ENCODE measurements around the gene LSM14B. TPM values are rescaled to one million over a fixed set of nuclear protein-coding genes. Genes with fewer than 3 reads are reported as not detected.

Gene LSM14B
- total RNA-seq, 1 experiment from 2014 or later = 72.5 TPM

DNA sequence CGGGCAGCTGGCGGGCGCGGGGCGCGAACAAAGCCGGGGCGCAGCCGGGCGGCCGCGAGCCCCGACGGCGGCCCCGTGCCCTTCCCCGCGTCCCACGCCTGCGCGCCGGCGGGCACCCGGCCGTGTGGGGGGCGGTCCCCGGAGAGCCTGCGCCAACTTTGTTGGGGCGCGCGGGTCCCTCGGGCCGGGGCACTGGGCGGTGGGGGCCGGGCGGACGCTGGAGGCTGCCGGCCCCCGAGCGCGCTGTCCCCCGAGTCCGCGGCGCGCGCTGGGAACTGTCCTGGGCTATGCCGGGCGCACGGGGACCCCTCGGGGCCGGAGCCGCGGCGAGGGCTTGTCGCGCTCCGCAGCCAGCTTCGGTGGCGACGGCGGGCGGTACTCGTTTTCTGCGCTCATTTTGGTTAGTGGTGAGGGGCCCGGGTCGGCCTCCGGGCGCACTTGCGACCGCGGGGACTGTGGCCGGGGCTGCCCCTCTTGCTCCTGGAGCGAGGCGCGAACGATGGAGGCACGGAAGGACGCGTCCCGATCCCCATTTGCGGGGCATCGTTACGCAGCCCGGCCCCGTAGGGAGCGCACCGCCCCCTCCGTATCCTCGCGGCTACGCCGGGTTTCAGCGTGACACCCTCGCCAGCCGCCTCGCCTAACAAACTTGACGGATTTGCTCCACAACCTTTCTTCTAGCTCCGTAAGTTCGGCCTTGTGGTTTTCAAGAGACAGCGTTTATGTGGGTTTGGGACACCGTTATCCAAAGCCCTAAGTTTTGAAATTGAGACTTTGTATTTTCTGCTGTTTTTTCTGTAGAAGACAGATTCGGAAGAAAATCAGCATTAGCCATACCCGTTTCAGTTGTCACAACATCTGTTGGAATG is 21.9 kb downstream of the LSM14B start:
- H3K27me3 ChIP-seq (replicated peaks; ENCODE audit: insufficient read depth, low read depth, low read length, poor library complexity) = no peaks in the 10 kb centered on the region
- BruUV-seq (replicated peaks) = no TSS peak
- CTCF ChIA-PET = interaction anchor here (0.5 kb wide), 1 partner anchor 44 kb away, joined by 3 read pairs; no protein-coding TSS in a partner anchor
- DNase-seq (ENCODE audit: low spot score) = peak; percentile 77
- no peak for TF ChIP-seq CTCF (conservative IDR thresholded peaks at IDR 0.05; ENCODE audit: low read depth, low read length)
- no peak for TF ChIP-seq EZH2 (IDR thresholded peaks at IDR 0.05; ENCODE audit: borderline replicate concordance, low read depth, low read length, poor library complexity, severe bottlenecking)
- H3K36me3 ChIP-seq (ENCODE audit: insufficient read depth, low read length, poor library complexity, severe bottlenecking) = peaks cover 23% of the 10 kb centered on the region
- peaks cover 4% of the 10 kb centered on the region for H3K4me1 ChIP-seq (ENCODE audit: insufficient read depth, low read length, poor library complexity, severe bottlenecking)
- intact Hi-C loops (cut with micrococcal nuclease; ENCODE audit: unreplicated experiment) = no loop called here
- H3K4me3 ChIP-seq (ENCODE audit: low read depth, low read length, poor library complexity, severe bottlenecking) = peak overlapping the region; percentile 91
- H3K27ac ChIP-seq (ENCODE audit: low read depth, low read length, poor library complexity, severe bottlenecking) = peak overlapping the region; percentile 95
- H3K9me3 ChIP-seq (ENCODE audit: low read depth, low read length, poor library complexity, severe bottlenecking) = no peaks in the 10 kb centered on the region
- POLR2A ChIA-PET (ENCODE audit: low non-redundant PET) = no interaction called here

DNA sequence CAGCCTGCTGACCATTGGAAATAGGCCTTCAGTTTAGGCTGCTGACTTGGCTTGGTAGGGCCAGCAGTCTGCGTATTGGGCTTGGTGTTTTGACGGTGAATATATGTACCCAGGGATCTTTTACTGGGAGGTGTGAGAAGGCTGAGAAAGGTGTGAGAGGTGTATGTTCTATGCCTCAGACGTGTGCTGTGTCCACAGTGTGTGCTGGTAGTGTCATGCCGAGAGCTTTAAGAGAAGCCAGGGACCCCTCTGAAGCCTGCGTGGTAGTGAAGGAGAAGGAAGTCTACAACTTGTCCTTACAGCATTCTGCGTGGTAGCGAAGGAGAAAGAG is 23.4 kb downstream of the LSM14B start:
- POLR2A ChIA-PET (ENCODE audit: low non-redundant PET) = interaction anchor here (0.6 kb wide), 1 partner anchor 241 kb away, joined by 3 read pairs; the partner anchor contains the start of gene RPS21
- no peak for DNase-seq (ENCODE audit: low spot score)
- peaks cover 9% of the 10 kb centered on the region for H3K36me3 ChIP-seq (ENCODE audit: insufficient read depth, low read length, poor library complexity, severe bottlenecking)
- peaks cover 4% of the 10 kb centered on the region for H3K4me1 ChIP-seq (ENCODE audit: insufficient read depth, low read length, poor library complexity, severe bottlenecking)
- H3K9me3 ChIP-seq (ENCODE audit: low read depth, low read length, poor library complexity, severe bottlenecking) = no peaks in the 10 kb centered on the region
- TF ChIP-seq CTCF (conservative IDR thresholded peaks at IDR 0.05; ENCODE audit: low read depth, low read length) (no peak), EZH2 (IDR thresholded peaks at IDR 0.05; ENCODE audit: borderline replicate concordance, low read depth, low read length, poor library complexity, severe bottlenecking) (no peak)
- no peak overlapping the region for H3K27ac ChIP-seq (ENCODE audit: low read depth, low read length, poor library complexity, severe bottlenecking)
- CTCF ChIA-PET = no interaction called here
- no peak overlapping the region for H3K4me3 ChIP-seq (ENCODE audit: low read depth, low read length, poor library complexity, severe bottlenecking)
- intact Hi-C loops (cut with micrococcal nuclease; ENCODE audit: unreplicated experiment) = no loop called here
- BruUV-seq (replicated peaks) = no TSS peak
- no peaks in the 10 kb centered on the region for H3K27me3 ChIP-seq (replicated peaks; ENCODE audit: insufficient read depth, low read depth, low read length, poor library complexity)

DNA sequence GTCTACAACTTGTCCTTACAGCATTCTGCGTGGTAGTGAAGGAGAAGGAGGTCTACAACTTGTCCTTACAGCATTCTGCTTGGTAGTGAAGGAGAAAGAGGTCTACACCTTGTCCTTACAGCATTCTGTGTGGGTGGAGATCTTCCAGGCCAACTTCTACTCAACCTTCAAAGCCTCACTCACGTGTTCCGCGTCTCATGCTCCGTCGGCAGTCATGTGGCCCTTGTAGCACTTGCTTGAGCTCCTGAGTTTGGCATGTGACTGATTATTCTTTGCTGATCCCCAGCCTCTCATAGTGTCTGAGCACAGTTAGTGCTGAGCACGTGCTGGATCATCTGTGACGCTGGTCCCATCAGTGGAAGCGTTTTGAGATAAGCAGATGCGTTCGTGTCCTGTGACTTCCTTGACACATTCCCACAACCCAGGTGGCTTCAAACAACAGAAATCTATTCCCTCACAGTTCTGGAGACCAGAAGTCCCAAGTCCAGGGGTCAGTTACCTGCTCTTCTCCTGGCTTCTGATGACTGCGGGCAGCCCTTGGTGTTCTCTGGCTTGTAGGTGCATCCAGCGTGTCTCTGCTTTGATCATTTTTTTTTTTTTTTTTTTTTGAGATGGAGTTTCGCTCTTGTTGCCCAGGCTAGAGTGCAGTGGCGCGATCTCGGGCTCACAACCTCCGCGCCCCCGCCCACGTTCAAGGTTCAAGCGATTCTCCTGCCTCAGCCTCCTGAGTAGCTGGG is 23.9 kb downstream of the LSM14B start:
- Histone ChIP-seq H3K27me3 (replicated peaks; ENCODE audit: insufficient read depth, low read depth, low read length, poor library complexity) (no peaks in the 10 kb centered on the region), H3K9me3 (ENCODE audit: low read depth, low read length, poor library complexity, severe bottlenecking) (no peaks in the 10 kb centered on the region), H3K4me3 (ENCODE audit: low read depth, low read length, poor library complexity, severe bottlenecking) (no peak overlapping the region), H3K27ac (ENCODE audit: low read depth, low read length, poor library complexity, severe bottlenecking) (no peak overlapping the region), H3K4me1 (ENCODE audit: insufficient read depth, low read length, poor library complexity, severe bottlenecking) (peaks cover 4% of the 10 kb centered on the region), H3K36me3 (ENCODE audit: insufficient read depth, low read length, poor library complexity, severe bottlenecking) (peaks cover 3% of the 10 kb centered on the region)
- ChIA-PET POLR2A (ENCODE audit: low non-redundant PET) (no interaction called here), CTCF (no interaction called here)
- BruUV-seq (replicated peaks) = no TSS peak
- TF ChIP-seq CTCF (conservative IDR thresholded peaks at IDR 0.05; ENCODE audit: low read depth, low read length) (no peak), EZH2 (IDR thresholded peaks at IDR 0.05; ENCODE audit: borderline replicate concordance, low read depth, low read length, poor library complexity, severe bottlenecking) (no peak)
- intact Hi-C loops (cut with micrococcal nuclease; ENCODE audit: unreplicated experiment) = no loop called here
- no peak for DNase-seq (ENCODE audit: low spot score)
